ENCODE measurements around the gene CTSK.

CTSK gene

DNA sequence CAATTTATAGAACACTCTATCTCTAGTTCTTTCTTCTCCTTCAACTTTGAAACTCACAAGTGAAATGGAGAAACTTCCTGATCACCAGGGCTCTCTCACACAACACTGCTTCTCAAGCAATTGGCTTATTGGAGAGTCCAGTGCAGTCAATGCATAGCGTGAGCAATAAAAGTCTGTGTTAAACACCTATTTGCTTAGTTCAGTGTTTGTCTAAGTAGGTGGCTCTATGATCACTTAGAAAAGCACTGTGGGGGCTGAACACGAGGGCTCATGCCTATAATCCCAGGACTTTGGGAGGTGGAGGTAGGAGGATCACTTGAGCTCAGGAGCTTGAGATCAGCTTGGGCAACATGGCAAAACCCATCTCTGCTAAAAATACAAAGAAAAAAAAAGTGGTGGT lies 54.6 kb downstream of the CTSK start:
- FAIRE-seq, result no peak

DNA sequence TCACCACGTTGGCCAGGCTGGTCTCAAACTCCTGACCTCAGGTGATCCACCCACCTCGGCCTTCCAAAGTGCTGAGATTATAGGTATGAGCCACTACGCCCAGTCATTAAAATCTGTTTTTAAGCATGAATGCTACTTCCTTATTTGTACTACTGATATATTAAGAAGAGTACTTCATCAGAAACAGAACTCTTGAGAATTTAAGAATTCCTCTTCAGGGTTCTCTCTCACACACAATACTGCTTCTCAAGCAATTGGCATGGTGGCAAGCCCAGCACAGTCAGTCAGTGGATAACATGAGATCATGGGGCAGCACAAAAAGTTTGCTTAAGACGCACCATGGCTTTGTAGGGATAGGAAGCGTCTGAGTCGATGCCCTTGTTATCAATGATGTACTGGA lies 56.6 kb downstream of the CTSK start:
- no peak for FAIRE-seq

DNA sequence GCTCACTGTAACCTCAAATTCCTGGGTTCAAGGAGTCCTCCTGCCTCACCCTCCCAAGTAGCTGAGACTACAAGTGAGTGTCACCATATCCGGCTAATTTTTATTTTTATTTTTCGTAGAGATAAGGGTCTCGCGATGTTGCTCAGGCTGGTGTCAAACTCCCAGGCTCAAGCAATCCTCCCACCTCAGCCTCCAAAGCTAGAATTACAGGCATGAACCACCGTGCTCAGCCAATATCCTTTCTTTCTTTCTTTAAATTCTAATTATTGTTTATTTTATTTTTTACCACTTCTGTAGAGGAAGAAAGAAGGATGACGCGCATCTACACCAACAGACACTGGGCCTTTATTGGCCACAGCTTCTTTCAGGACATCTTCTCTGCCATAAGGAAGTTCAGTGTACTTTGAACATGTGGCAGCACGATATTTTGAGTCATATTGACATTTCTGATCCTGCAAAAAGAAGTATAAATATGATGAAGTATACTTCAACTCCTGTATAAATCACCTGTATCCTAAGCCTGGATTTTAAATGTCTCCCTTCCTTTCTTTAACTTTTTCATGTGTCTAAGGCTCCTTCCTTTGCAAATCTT lies 58.2 kb downstream of the CTSK start:
- no peak for FAIRE-seq

DNA sequence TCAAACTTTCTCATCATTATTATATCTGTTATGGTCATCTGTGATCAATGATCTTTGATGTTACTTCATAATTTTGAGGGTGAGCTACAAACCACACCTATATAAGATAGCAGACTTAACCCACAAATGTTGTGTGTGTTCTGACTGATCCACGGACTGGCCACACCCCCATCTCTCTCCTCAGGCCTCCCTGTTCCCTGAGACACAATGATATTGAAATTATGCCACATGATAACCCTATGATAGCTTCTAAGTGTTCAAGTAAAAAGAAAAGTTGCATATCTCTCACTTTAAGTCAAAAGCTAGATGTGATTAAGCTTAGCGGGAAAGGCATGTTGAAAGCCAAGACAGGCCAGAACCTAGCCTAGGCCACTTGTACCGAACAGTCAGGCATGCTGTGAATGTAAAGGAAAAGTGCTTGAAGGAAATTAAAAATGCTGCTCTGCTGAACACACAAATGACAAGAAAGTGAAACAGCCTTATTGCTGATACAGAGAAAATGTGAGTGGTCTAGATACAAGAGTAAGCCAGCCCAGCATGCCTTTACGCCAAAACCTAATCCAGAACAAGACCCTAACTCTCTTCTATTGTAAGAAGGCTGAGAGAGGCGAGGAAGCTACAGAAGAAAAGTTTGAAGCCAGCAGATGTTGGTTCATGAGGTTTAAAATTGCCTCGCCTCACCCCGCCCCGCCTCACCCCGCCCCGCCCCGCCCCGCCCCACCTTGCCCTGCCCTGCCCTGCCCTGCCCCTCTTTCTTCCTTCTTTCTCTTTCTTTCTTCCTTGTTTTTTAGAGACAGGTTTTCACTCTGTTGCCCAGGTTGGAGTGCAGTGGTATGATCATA lies 59.0 kb downstream of the CTSK start:
- FAIRE-seq, result no peak

Data from islet of Langerhans (tissue), 1 donor.